Panc1 (cell line): ENCODE results near the gene NVL. TPM values are rescaled to one million over a fixed set of nuclear protein-coding genes. Genes with fewer than 3 reads are reported as not detected.

Experiments
- ATAC-seq: fragments of 200-7000 bp; cut with Tn5 transposase; 2 replicates; pipeline ENCODE4 v1.9.1; 2020; ENCODE audit warnings: mild to moderate bottlenecking, moderate library complexity
- BruUV-seq: library from RNA; stranded (reverse); fragments of 400-500 nt; replicated peaks from 2 replicates; lab custom pipeline; 2021; lab: Mats Ljungman, UMichigan
- CTCF ChIA-PET: fragments of 300-600 bp; sonication (Branson Sonifier 250); formaldehyde crosslinking; loops from one replicate; lab custom pipeline; 2022; ENCODE audit warnings: antibody characterized with exemption; lab: Charles Lee
- POLR2A ChIA-PET: fragments of 300-600 bp; sonication (Branson Sonifier 250); formaldehyde crosslinking; loops from one replicate; lab custom pipeline; 2022; ENCODE audit warnings: antibody characterized with exemption; lab: Charles Lee
- DNase-seq: peaks from one replicate; pipeline ENCODE4 v3.0.0-alpha.2; 2010; ENCODE audit warnings: low read depth, low spot score
- H3K27ac ChIP-seq: 2 replicates; pipeline ENCODE4 v1.5.1; 2011; ENCODE audit warnings: mild to moderate bottlenecking, low read length, inconsistent platforms
- H3K27me3 ChIP-seq: fragments of 200-500 bp; sonication (Bioruptor generic); 2 replicates; pipeline ENCODE4 v1.6.0; 2014; ENCODE audit warnings: low read length, inconsistent platforms; ENCODE audit not compliant: control insufficient read depth, insufficient read depth
- H3K36me3 ChIP-seq: fragments of 200-500 bp; sonication (Bioruptor generic); 2 replicates; pipeline ENCODE4 v1.5.1; 2014; ENCODE audit warnings: inconsistent platforms, mild to moderate bottlenecking, low read length, moderate library complexity; ENCODE audit not compliant: control insufficient read depth, insufficient read depth
- H3K4me1 ChIP-seq: 2 replicates; pipeline ENCODE4 v1.5.1; 2011; ENCODE audit warnings: inconsistent platforms, mild to moderate bottlenecking, low read length, moderate library complexity; ENCODE audit not compliant: control insufficient read depth, insufficient read depth
- H3K4me3 ChIP-seq, 2 experiments: 2 replicates each; pipeline ENCODE4 v1.5.1; 2011 to 2012; ENCODE audit warnings: low read depth in 2 of 2, low read length in 2 of 2, mild to moderate bottlenecking in 2 of 2, inconsistent platforms in 1 of 2, moderate library complexity in 1 of 2
- H3K9me3 ChIP-seq: fragments of 200-500 bp; sonication (Bioruptor generic); 2 replicates; pipeline ENCODE4 v1.5.1; 2014; ENCODE audit warnings: low read depth, mild to moderate bottlenecking, inconsistent platforms, low read length, moderate library complexity; ENCODE audit not compliant: control insufficient read depth, insufficient read depth
- POLR2AphosphoS5 ChIP-seq: IDR thresholded peaks from 2 replicates; pipeline ENCODE4 v1.6.1; 2012; ENCODE audit warnings: mild to moderate bottlenecking, low read depth, low read length, moderate library complexity
- REST ChIP-seq, 2 experiments: IDR thresholded peaks; 2 replicates each; pipeline ENCODE4 v1.6.1; 2011 to 2012; ENCODE audit warnings: low read depth in 2 of 2, control low read depth in 1 of 2, low read length in 1 of 2, mild to moderate bottlenecking in 1 of 2, moderate library complexity in 1 of 2; ENCODE audit not compliant: insufficient read depth in 1 of 2
- TCF7L2 ChIP-seq: IDR thresholded peaks from 2 replicates; pipeline ENCODE4 v1.6.1; 2011; ENCODE audit warnings: mild to moderate bottlenecking, low read depth, low read length, inconsistent platforms
- in situ Hi-C: cut with HindIII; loops from 2 replicates; pipeline ENCODE4 v1.10.0; 2016; ENCODE audit warnings: low sequenced_read_pairs, low pct_unique_long_range_greater_than_20kb
- intact Hi-C: fragments of 100-400 bp; cut with micrococcal nuclease; formaldehyde crosslinking; loops from one replicate; pipeline ENCODE4 v1.10.0; 2022; ENCODE audit not compliant: unreplicated experiment
- total RNA-seq: library from RNA; stranded (reverse); gene quantifications from one replicate; pipeline ENCODE4 v1.2.1, GENCODE V29; 2021; ENCODE audit not compliant: unreplicated experiment
- TF ChIP-seq, protein P1 (sequence below): fragments of 450-650 bp; IDR thresholded peaks from 2 replicates; pipeline ENCODE4 v1.5.1; 2017; ENCODE audit warnings: mild to moderate bottlenecking

The NVL gene
- total RNA-seq, 1 experiment from 2014 or later: 25.0 TPM

- DNase-seq (no peak), ATAC-seq (no peak)
- POLR2A ChIA-PET: no interaction called here
- no TSS peak for BruUV-seq
- H3K27me3 ChIP-seq: no peaks in the 10 kb centered on the region
- H3K27ac ChIP-seq: no peak overlapping the region
- TF ChIP-seq TCF7L2 (no peak), REST (IDR thresholded peaks at IDR 0.05; ENCODE audit: insufficient read depth in 1 of 2, low read depth in 2 of 2, low read length in 1 of 2) (no peak)
- TF ChIP-seq, protein P1, sequence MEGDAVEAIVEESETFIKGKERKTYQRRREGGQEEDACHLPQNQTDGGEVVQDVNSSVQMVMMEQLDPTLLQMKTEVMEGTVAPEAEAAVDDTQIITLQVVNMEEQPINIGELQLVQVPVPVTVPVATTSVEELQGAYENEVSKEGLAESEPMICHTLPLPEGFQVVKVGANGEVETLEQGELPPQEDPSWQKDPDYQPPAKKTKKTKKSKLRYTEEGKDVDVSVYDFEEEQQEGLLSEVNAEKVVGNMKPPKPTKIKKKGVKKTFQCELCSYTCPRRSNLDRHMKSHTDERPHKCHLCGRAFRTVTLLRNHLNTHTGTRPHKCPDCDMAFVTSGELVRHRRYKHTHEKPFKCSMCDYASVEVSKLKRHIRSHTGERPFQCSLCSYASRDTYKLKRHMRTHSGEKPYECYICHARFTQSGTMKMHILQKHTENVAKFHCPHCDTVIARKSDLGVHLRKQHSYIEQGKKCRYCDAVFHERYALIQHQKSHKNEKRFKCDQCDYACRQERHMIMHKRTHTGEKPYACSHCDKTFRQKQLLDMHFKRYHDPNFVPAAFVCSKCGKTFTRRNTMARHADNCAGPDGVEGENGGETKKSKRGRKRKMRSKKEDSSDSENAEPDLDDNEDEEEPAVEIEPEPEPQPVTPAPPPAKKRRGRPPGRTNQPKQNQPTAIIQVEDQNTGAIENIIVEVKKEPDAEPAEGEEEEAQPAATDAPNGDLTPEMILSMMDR: no peak
- no peak overlapping the region for H3K4me3 ChIP-seq
- H3K4me1 ChIP-seq: no peaks in the 10 kb centered on the region
- in situ Hi-C loops (no loop called here), intact Hi-C loops (loop anchor here (10.0 kb wide), 2 partner anchors 155 to 635 kb away; partner anchors contain the start of gene DEGS1)
- peaks cover 13% of the 10 kb centered on the region; the same call in 1 of the 2 replicates for H3K9me3 ChIP-seq
- CTCF ChIA-PET: no interaction called here
- H3K36me3 ChIP-seq: no peaks in the 10 kb centered on the region
Measured at GRCh38 chr1:224339442-224340033, 9.6 kb upstream of the NVL start.

- POLR2A ChIA-PET: no interaction called here
- Histone ChIP-seq H3K27ac (no peak overlapping the region), H3K4me3 (no peak overlapping the region), H3K27me3 (no peaks in the 10 kb centered on the region), H3K9me3 (peaks cover 5% of the 10 kb centered on the region; the same call in 1 of the 2 replicates), H3K36me3 (no peaks in the 10 kb centered on the region), H3K4me1 (no peaks in the 10 kb centered on the region)
- in situ Hi-C loops: no loop called here
- no peak for DNase-seq
- CTCF ChIA-PET: no interaction called here
- no TSS peak for BruUV-seq
- no peak for ATAC-seq
- intact Hi-C loops: loop anchor here (10.0 kb wide), 2 partner anchors 153 to 633 kb away; partner anchors contain the start of gene DEGS1
- no peak for TF ChIP-seq POLR2AphosphoS5
Measured at GRCh38 chr1:224338150-224338838, 8.3 kb upstream of the NVL start.
